Osteoblast (primary cell): ENCODE results near the gene ANAPC4. TPM values are rescaled to one million over a fixed set of nuclear protein-coding genes. Genes with fewer than 3 reads are reported as not detected.

Experiments
- DNase-seq: peaks from one replicate; pipeline ENCODE4 v3.0.0; 2011; ENCODE audit warnings: low spot score, mixed read lengths; ENCODE audit not compliant: insufficient read length; ENCODE audit errors: missing footprints
- H2AFZ ChIP-seq: 2 replicates; pipeline ENCODE4 v1.6.0; 2011; ENCODE audit warnings: mild to moderate bottlenecking, low read length
- H3K27ac ChIP-seq: 2 replicates; pipeline ENCODE4 v1.5.1; 2011; ENCODE audit warnings: mild to moderate bottlenecking, low read depth, low read length, moderate library complexity
- H3K27me3 ChIP-seq: 2 replicates; pipeline ENCODE4 v1.6.0; 2012; ENCODE audit warnings: mild to moderate bottlenecking, control low read depth, inconsistent platforms, low read length, moderate library complexity; ENCODE audit not compliant: insufficient read depth
- H3K36me3 ChIP-seq: 2 replicates; pipeline ENCODE4 v1.5.1; 2011; ENCODE audit warnings: mild to moderate bottlenecking, low read length, control low read depth, moderate library complexity; ENCODE audit not compliant: insufficient read depth
- H3K4me1 ChIP-seq: 2 replicates; pipeline ENCODE4 v1.5.1; 2011; ENCODE audit warnings: mild to moderate bottlenecking, low read length, control low read depth, moderate library complexity; ENCODE audit not compliant: insufficient read depth
- H3K4me2 ChIP-seq: 2 replicates; pipeline ENCODE4 v1.6.0; 2011; ENCODE audit warnings: mild to moderate bottlenecking, low read length; ENCODE audit not compliant: insufficient read depth
- H3K4me3 ChIP-seq: fragments of 200-600 bp; sonication (generic); 3 replicates; pipeline ENCODE4 v1.5.1; 2012; ENCODE audit warnings: mild to moderate bottlenecking, low read length, inconsistent platforms; ENCODE audit not compliant: insufficient read depth
- H3K79me2 ChIP-seq: 2 replicates; pipeline ENCODE4 v1.6.0; 2012; ENCODE audit warnings: mild to moderate bottlenecking, low read length, control low read depth, inconsistent platforms; ENCODE audit not compliant: insufficient read depth
- H3K9me3 ChIP-seq: 2 replicates; pipeline ENCODE4 v1.5.1; 2011; ENCODE audit warnings: low read depth, low read length, control low read depth
- H4K20me1 ChIP-seq: 2 replicates; pipeline ENCODE4 v1.6.0; 2012; ENCODE audit warnings: mild to moderate bottlenecking, low read length, control low read depth; ENCODE audit not compliant: insufficient read depth
- CTCF ChIP-seq: IDR thresholded peaks from 2 replicates; pipeline ENCODE4 v1.5.1; 2011; ENCODE audit warnings: mild to moderate bottlenecking, low read depth, low read length, moderate library complexity; ENCODE audit errors: extremely low read depth
- total RNA-seq: library from RNA; depleted of rRNA; stranded (reverse); fragments of >200 nt; gene quantifications from 2 replicates; pipeline ENCODE4 v1.2.3, GENCODE V29; 2012

Gene ANAPC4
- total RNA-seq, 1 donor: 28.2 TPM

GRCh38 chr4:25442863-25443307 is 65.8 kb downstream of the ANAPC4 start:
- no peak for TF ChIP-seq CTCF
- H2AFZ ChIP-seq: no peak overlapping the region
- no peaks in the 10 kb centered on the region for H3K4me1 ChIP-seq
- H3K27me3 ChIP-seq: no peaks in the 10 kb centered on the region
- no peak overlapping the region for H3K27ac ChIP-seq
- H3K9me3 ChIP-seq: no peaks in the 10 kb centered on the region
- H3K79me2 ChIP-seq: no peaks in the 10 kb centered on the region
- no peaks in the 10 kb centered on the region for H3K36me3 ChIP-seq
- no peaks in the 10 kb centered on the region for H4K20me1 ChIP-seq
- H3K4me3 ChIP-seq: no peak overlapping the region
- no peak for DNase-seq
- no peak overlapping the region for H3K4me2 ChIP-seq

DNA sequence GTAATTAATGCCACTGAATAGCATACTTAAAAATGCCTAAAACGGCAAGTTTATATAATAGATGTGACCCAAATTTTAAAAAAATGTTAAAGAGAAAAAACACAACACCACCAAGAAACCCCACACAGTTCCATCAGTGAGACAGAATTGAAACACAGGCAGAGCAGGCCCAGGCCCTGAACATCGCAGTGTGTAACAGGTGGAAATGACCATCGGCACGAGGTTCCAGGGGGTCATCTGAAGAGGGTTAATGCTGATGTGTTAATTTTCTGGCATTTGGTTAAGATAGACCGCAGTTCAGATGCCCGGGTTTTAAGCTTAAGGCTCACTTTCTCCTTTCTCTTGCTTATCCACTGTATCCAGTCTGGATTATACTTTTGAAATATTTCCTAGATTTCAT is 66.8 kb downstream of the ANAPC4 start:
- no peak for DNase-seq
- Histone ChIP-seq H4K20me1 (no peaks in the 10 kb centered on the region), H3K4me3 (no peak overlapping the region), H3K36me3 (no peaks in the 10 kb centered on the region), H2AFZ (no peak overlapping the region), H3K27me3 (no peaks in the 10 kb centered on the region), H3K27ac (no peak overlapping the region), H3K9me3 (no peaks in the 10 kb centered on the region), H3K79me2 (no peaks in the 10 kb centered on the region), H3K4me1 (peaks cover 3% of the 10 kb centered on the region), H3K4me2 (no peak overlapping the region)
- TF ChIP-seq CTCF: no peak

- no peak for DNase-seq
- peaks cover 12% of the 10 kb centered on the region for H3K4me1 ChIP-seq
- no peaks in the 10 kb centered on the region for H3K79me2 ChIP-seq
- no peak overlapping the region for H2AFZ ChIP-seq
- no peak overlapping the region for H3K27ac ChIP-seq
- H3K36me3 ChIP-seq: no peaks in the 10 kb centered on the region
- no peaks in the 10 kb centered on the region for H3K9me3 ChIP-seq
- no peaks in the 10 kb centered on the region for H4K20me1 ChIP-seq
- no peak for TF ChIP-seq CTCF
- no peaks in the 10 kb centered on the region for H3K27me3 ChIP-seq
- no peak overlapping the region for H3K4me3 ChIP-seq
- H3K4me2 ChIP-seq: no peak overlapping the region
Observed at GRCh38 chr4:25446611-25447010, 69.5 kb downstream of the ANAPC4 start.

DNA sequence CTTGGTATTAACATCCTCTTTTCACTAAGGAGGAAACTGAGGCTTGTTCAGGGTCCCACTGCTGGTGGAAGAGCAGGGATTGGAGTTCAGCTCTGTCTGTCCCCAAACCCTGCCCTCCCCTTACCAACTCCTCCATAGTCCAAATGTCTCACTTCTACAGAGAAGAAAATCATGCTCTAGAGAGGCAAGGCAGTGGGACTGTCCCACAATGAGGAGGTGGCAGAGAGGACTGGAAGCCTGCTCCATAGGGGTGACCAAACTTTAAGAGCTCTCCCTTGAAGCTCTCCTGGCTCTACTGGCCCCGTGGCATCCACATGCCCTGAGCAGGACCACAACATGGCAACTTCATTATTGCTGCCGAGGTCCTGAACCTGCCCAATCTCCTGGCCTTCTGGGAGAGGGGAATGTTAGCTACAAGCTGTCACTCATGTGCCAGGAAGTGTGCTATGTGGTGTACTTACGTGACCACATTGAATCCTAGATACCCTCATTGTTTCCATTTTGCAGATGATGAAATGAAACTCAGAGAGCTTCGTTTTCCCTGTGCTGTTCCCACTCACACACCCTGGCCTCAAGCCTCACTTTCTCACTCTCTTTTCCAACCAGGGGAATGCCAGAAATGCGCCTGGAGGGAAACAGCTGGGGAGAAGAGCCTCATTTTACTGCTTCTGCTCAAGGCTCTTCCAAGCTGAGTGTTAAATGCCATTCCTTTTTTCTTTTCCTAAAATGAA is 71.5 kb downstream of the ANAPC4 start:
- H3K36me3 ChIP-seq: no peaks in the 10 kb centered on the region
- H3K27me3 ChIP-seq: no peaks in the 10 kb centered on the region
- H3K4me3 ChIP-seq: no peak overlapping the region
- H3K27ac ChIP-seq: no peak overlapping the region
- H2AFZ ChIP-seq: no peak overlapping the region
- no peaks in the 10 kb centered on the region for H3K79me2 ChIP-seq
- H3K4me2 ChIP-seq: no peak overlapping the region
- H4K20me1 ChIP-seq: no peaks in the 10 kb centered on the region
- DNase-seq: peak; percentile 22
- no peak for TF ChIP-seq CTCF
- H3K4me1 ChIP-seq: peaks cover 12% of the 10 kb centered on the region
- no peaks in the 10 kb centered on the region for H3K9me3 ChIP-seq
